A549 (cell line): ENCODE data around the gene SRF. TPM values are rescaled to one million over a fixed set of nuclear protein-coding genes. Genes with fewer than 3 reads are reported as not detected.

Source experiments
- ATAC-seq, 2 experiments: fragments of 200-7000 bp in 1 of 2; fragments of >200 bp in 1 of 2; cut with Nextera tagmentation in 1 of 2; cut with Tn5 transposase in 1 of 2; 3 replicates each; pipeline versions ENCODE4 v1.8.0 to v1.9.1; 2018 to 2020; ENCODE audit warnings: mild to moderate bottlenecking in 1 of 2, moderate library complexity in 1 of 2
- CTCF ChIA-PET: fragments of 300-600 bp; sonication (Branson Sonifier 250); formaldehyde crosslinking; extraction: SDS; loops from one replicate; lab custom pipeline; 2021; ENCODE audit warnings: antibody characterized with exemption, inconsistent platforms; lab: Yijun Ruan, JAX
- POLR2A ChIA-PET: fragments of 350-600 bp; formaldehyde crosslinking; extraction: SDS; loops from one replicate; lab custom pipeline; 2021; ENCODE audit warnings: antibody characterized with exemption, inconsistent platforms; lab: Yijun Ruan, JAX
- DNase-seq, 2 experiments: peaks; one replicate each; pipeline versions ENCODE4 v3.0.0 to v3.0.0-alpha.2; 2011 to 2016; ENCODE audit warnings: low read depth in 1 of 2, low spot score in 1 of 2
- FAIRE-seq: peaks from 2 replicates; lab custom pipeline; 2011; peaks lifted over from hg19 to GRCh38; lab: Jason Lieb, UNC
- H3K27ac ChIP-seq, 2 experiments: fragments of >200 bp; sonication (Bioruptor Twin); formaldehyde crosslinking; 3 replicates each; pipeline ENCODE4 v1.5.1; 2016 to 2017
- H3K4me1 ChIP-seq: fragments of >200 bp; sonication (Bioruptor Twin); formaldehyde crosslinking; 3 replicates; pipeline ENCODE4 v1.6.1; 2016
- H3K4me2 ChIP-seq: fragments of >200 bp; sonication (Bioruptor Twin); formaldehyde crosslinking; 3 replicates; pipeline ENCODE4 v1.6.1; 2016
- H3K4me3 ChIP-seq: fragments of >200 bp; sonication (Bioruptor Twin); formaldehyde crosslinking; 3 replicates; pipeline ENCODE4 v1.5.1; 2016
- H3K9me3 ChIP-seq: fragments of >200 bp; sonication (Bioruptor Twin); formaldehyde crosslinking; 3 replicates; pipeline ENCODE4 v1.6.1; 2016
- CBX2 ChIP-seq: fragments of 200-600 bp; sonication (generic); IDR thresholded peaks from 2 replicates; pipeline ENCODE4 v1.6.1; 2016; ENCODE audit warnings: low read depth, mild to moderate bottlenecking, borderline replicate concordance
- CBX8 ChIP-seq: fragments of 200-600 bp; sonication (generic); IDR thresholded peaks from 2 replicates; pipeline ENCODE4 v1.6.1; 2016
- EHMT2 ChIP-seq: fragments of 200-600 bp; sonication (generic); IDR thresholded peaks from 2 replicates; pipeline ENCODE4 v1.6.1; 2016; ENCODE audit warnings: antibody characterized with exemption, low read depth, mild to moderate bottlenecking, moderate library complexity
- EP300 ChIP-seq, 2 experiments: fragments of >200 bp; sonication (Bioruptor Twin); formaldehyde crosslinking; IDR thresholded peaks; 2 replicates in 1 of 2; 3 replicates in 1 of 2; pipeline ENCODE4 v1.6.1; 2016 to 2017
- HDAC2 ChIP-seq: fragments of 200-600 bp; sonication (generic); IDR thresholded peaks from 2 replicates; pipeline ENCODE4 v1.6.1; 2016
- HOXB13 ChIP-seq: fragments of 250-450 bp; sonication (Bioruptor Pico); IDR thresholded peaks from 2 replicates; pipeline ENCODE4 v1.5.0; 2020; ENCODE audit warnings: low read depth, mild to moderate bottlenecking, moderate library complexity
- HOXB5 ChIP-seq: fragments of 250-450 bp; sonication (Bioruptor Pico); IDR thresholded peaks from 2 replicates; pipeline ENCODE4 v1.5.0; 2020; ENCODE audit warnings: mild to moderate bottlenecking, moderate library complexity
- JUN ChIP-seq, 2 experiments: fragments of >200 bp; sonication (Bioruptor Twin); formaldehyde crosslinking; IDR thresholded peaks; 2 replicates in 1 of 2; 3 replicates in 1 of 2; pipeline ENCODE4 v1.6.1; 2016 to 2017
- JUNB ChIP-seq: fragments of >200 bp; sonication (Bioruptor Twin); formaldehyde crosslinking; IDR thresholded peaks from 2 replicates; pipeline ENCODE4 v1.6.1; 2016
- MAFK ChIP-seq: fragments of 450-650 bp; IDR thresholded peaks from 2 replicates; pipeline ENCODE4 v1.6.1; 2014; ENCODE audit not compliant: partially characterized antibody
- NR3C1 ChIP-seq: fragments of >200 bp; sonication (Bioruptor Twin); formaldehyde crosslinking; IDR thresholded peaks from 3 replicates; pipeline ENCODE4 v1.6.1; 2017
- POLR2A ChIP-seq: IDR thresholded peaks from 2 replicates; pipeline ENCODE4 v1.6.1; 2012; ENCODE audit warnings: mild to moderate bottlenecking, low read length
- POLR2AphosphoS2 ChIP-seq: conservative IDR thresholded peaks from 2 replicates; pipeline ENCODE4 v1.6.1; 2012; ENCODE audit warnings: low read length, improper control_type of control experiment, inconsistent platforms
- RCOR1 ChIP-seq: fragments of 150-350 bp; IDR thresholded peaks from 2 replicates; pipeline ENCODE4 v1.6.1; 2014; ENCODE audit warnings: antibody characterized with exemption, low read length, low read depth
- SREBF2 ChIP-seq: fragments of 450-650 bp; IDR thresholded peaks from 2 replicates; pipeline ENCODE4 v1.6.1; 2014; ENCODE audit warnings: mild to moderate bottlenecking, moderate library complexity
- TP53 ChIP-seq: fragments of 250-450 bp; sonication (Bioruptor Pico); IDR thresholded peaks from 2 replicates; pipeline ENCODE4 v1.5.0; 2021; ENCODE audit warnings: mild to moderate bottlenecking, moderate library complexity
- ZSCAN20 ChIP-seq: fragments of 250-450 bp; sonication (Bioruptor Pico); IDR thresholded peaks from 2 replicates; pipeline ENCODE4 v1.8.0; 2022; ENCODE audit warnings: mild to moderate bottlenecking, moderate library complexity
- WGBS: methylation state at CpG from one replicate; pipeline ENCODE4 v1.1.6; 2017; ENCODE audit errors: missing lambda C conversion rate; 5-methylcytosine and 5-hydroxymethylcytosine counted together
- polyA plus RNA-seq, 4 experiments: library from polyadenylated mRNA; depleted of rRNA in 3 of 4; stranded (reverse); fragments of >200 nt; fragmentation: RNase III in 1 of 4; extraction: RNeasy Plus Mini Kit Qiagen cat#74134 plus additional on column Dnase treatment in 1 of 4; gene quantifications; 2 replicates in 3 of 4; 3 replicates in 1 of 4; pipeline ENCODE4 v1.2.3, GENCODE V29; 2011 to 2017
- TF ChIP-seq, protein P1 (sequence below): fragments of >200 bp; sonication (Bioruptor Twin); formaldehyde crosslinking; IDR thresholded peaks from 3 replicates; pipeline ENCODE4 v1.5.1; 2016
- TF ChIP-seq, protein P2 (sequence below): IDR thresholded peaks from 2 replicates; pipeline ENCODE4 v1.6.1; 2012
- TF ChIP-seq, protein P3 (sequence below): fragments of 150-350 bp; IDR thresholded peaks from 2 replicates; pipeline ENCODE4 v1.6.1; 2014; ENCODE audit warnings: low read depth, mild to moderate bottlenecking, low read length
- TF ChIP-seq, protein P4 (sequence below): IDR thresholded peaks from 2 replicates; pipeline ENCODE4 v1.6.1; 2012
- TF ChIP-seq, protein P5 (sequence below): fragments of 450-650 bp; IDR thresholded peaks from 2 replicates; pipeline ENCODE4 v1.6.1; 2014; ENCODE audit warnings: antibody characterized with exemption

Gene SRF
- polyA plus RNA-seq, 2 of the 4 experiments (the other 2 are of a cell fraction): 14.0 to 16.7 TPM

DNA sequence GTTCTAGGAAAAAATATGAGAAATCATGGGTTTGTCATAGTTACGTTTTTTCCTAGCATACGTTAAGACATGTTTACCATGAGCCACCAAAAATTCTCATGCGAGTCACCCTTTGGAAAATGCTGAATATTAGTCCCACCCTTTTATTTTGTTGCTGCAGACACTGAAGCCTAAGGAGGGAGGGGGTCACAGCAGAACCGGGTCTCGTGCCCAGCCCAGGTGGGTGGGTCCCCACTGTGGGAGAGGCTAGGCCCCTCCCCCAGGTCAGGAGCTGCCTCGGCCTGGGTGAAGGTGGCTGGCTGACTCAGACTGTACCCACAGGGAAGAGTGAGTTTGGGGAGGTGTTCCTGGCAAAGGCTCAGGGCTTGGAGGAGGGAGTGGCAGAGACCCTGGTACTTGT, 26.2 kb upstream of the SRF start:
- Histone ChIP-seq H3K4me2 (no peak overlapping the region), H3K4me1 (peaks cover 8% of the 10 kb centered on the region; the same call in 1 of the 3 replicates), H3K27ac (no peak overlapping the region), H3K9me3 (no peaks in the 10 kb centered on the region), H3K4me3 (no peak overlapping the region)
- ChIA-PET CTCF (interaction anchor here (0.6 to 6.2 kb wide), 7 partner anchors 25 to 243 kb away, joined by 3 to 69 read pairs (median 5); partner anchors contain the start of gene DNPH1), POLR2A (no interaction called here)
- TF ChIP-seq MAFK (no peak), CBX2 (no peak), TP53 (no peak), EP300 (IDR thresholded peaks at IDR 0.05) (no peak), HOXB13 (CRISPR knock-in tag) (no peak), SREBF2 (no peak), JUNB (no peak), NR3C1 (no peak), HOXB5 (CRISPR knock-in tag) (no peak), RCOR1 (no peak), POLR2AphosphoS2 (no peak), CBX8 (no peak), HDAC2 (no peak), POLR2A (no peak), ZSCAN20 (CRISPR knock-in tag) (no peak)
- TF ChIP-seq, protein P1, sequence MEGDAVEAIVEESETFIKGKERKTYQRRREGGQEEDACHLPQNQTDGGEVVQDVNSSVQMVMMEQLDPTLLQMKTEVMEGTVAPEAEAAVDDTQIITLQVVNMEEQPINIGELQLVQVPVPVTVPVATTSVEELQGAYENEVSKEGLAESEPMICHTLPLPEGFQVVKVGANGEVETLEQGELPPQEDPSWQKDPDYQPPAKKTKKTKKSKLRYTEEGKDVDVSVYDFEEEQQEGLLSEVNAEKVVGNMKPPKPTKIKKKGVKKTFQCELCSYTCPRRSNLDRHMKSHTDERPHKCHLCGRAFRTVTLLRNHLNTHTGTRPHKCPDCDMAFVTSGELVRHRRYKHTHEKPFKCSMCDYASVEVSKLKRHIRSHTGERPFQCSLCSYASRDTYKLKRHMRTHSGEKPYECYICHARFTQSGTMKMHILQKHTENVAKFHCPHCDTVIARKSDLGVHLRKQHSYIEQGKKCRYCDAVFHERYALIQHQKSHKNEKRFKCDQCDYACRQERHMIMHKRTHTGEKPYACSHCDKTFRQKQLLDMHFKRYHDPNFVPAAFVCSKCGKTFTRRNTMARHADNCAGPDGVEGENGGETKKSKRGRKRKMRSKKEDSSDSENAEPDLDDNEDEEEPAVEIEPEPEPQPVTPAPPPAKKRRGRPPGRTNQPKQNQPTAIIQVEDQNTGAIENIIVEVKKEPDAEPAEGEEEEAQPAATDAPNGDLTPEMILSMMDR: no peak
- TF ChIP-seq, protein P2, sequence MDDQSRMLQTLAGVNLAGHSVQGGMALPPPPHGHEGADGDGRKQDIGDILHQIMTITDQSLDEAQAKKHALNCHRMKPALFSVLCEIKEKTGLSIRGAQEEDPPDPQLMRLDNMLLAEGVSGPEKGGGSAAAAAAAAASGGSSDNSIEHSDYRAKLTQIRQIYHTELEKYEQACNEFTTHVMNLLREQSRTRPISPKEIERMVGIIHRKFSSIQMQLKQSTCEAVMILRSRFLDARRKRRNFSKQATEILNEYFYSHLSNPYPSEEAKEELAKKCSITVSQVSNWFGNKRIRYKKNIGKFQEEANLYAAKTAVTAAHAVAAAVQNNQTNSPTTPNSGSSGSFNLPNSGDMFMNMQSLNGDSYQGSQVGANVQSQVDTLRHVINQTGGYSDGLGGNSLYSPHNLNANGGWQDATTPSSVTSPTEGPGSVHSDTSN: no peak
- TF ChIP-seq, protein P3, sequence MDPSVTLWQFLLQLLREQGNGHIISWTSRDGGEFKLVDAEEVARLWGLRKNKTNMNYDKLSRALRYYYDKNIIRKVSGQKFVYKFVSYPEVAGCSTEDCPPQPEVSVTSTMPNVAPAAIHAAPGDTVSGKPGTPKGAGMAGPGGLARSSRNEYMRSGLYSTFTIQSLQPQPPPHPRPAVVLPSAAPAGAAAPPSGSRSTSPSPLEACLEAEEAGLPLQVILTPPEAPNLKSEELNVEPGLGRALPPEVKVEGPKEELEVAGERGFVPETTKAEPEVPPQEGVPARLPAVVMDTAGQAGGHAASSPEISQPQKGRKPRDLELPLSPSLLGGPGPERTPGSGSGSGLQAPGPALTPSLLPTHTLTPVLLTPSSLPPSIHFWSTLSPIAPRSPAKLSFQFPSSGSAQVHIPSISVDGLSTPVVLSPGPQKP: no peak
- TF ChIP-seq, protein P4, sequence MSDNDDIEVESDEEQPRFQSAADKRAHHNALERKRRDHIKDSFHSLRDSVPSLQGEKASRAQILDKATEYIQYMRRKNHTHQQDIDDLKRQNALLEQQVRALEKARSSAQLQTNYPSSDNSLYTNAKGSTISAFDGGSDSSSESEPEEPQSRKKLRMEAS: no peak
- TF ChIP-seq, protein P5, sequence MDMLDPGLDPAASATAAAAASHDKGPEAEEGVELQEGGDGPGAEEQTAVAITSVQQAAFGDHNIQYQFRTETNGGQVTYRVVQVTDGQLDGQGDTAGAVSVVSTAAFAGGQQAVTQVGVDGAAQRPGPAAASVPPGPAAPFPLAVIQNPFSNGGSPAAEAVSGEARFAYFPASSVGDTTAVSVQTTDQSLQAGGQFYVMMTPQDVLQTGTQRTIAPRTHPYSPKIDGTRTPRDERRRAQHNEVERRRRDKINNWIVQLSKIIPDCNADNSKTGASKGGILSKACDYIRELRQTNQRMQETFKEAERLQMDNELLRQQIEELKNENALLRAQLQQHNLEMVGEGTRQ: no peak
- FAIRE-seq: no peak
- no peak for ATAC-seq
- no peak for DNase-seq
- WGBS: 67% methylated on average over 5 of the region's 6 CpGs

DNA sequence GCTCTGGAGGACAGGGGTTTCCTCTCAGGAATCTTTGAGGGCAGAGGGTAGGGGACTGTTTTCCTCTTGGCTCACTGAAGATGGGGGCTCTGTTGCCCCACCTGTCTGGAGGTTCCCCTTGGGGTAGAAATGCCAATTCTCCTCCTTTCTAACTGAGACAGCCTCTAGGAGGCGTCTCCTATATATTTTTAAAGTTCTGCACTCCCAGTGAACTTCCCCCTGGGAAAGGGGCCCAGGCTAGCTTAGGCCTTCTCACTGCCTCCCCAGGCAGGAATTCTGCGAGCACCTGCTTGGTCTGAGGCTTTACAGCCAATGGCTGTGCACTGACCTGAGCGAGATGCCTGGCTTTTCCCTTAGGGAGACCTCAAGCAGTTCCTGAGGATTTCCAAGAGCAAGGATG, 24.8 kb upstream of the SRF start:
- peaks cover 8% of the 10 kb centered on the region; the same call in 1 of the 3 replicates for H3K4me1 ChIP-seq
- H3K4me2 ChIP-seq: no peak overlapping the region
- WGBS: 65% methylated on average over 3 of the region's 3 CpGs
- H3K9me3 ChIP-seq: no peaks in the 10 kb centered on the region
- no peak for FAIRE-seq
- no peak for DNase-seq
- no peak overlapping the region for H3K27ac ChIP-seq
- ChIA-PET POLR2A (no interaction called here), CTCF (interaction anchor here (0.9 to 6.2 kb wide), 5 partner anchors 12 to 245 kb away, joined by 3 to 69 read pairs (median 3); partner anchors contain the start of gene DNPH1)
- no peak overlapping the region for H3K4me3 ChIP-seq
- ATAC-seq: no peak
- TF ChIP-seq JUN (IDR thresholded peaks at IDR 0.05) (no peak), EHMT2 (no peak)
